ENCODE results near the gene PDLIM5. TPM values are rescaled to one million over a fixed set of nuclear protein-coding genes. Genes with fewer than 3 reads are reported as not detected.

The PDLIM5 gene
- total RNA-seq, 5 donors from 2014 or later (not counting 1 experiment from before 2014, with no cell fraction given): 27.1 to 32.0 (median 29.6) TPM

- ATAC-seq (replicated peaks in 1 of 4) (no peak), DNase-seq (no peak)
- Mint-ChIP-seq H3K27me3 (peaks cover 3 to 4% of the 10 kb centered on the region in 2 donors), H3K27ac (no peak overlapping the region), H3K36me3 (no peaks in the 10 kb centered on the region), H3K9me3 (no peaks in the 10 kb centered on the region), H3K4me3 (no peak overlapping the region), H3K4me1 (no peaks in the 10 kb centered on the region)
- H3K27me3 ChIP-seq (replicated peaks in 1 of 2; ENCODE audit: control insufficient read depth in 2 of 2, extremely low read depth in 1 of 2, insufficient read depth in 2 of 2, low read length in 1 of 2): no peaks in the 10 kb centered on the region
- CTCF ChIA-PET: no interaction called here
- no peaks in the 10 kb centered on the region for H3K4me1 ChIP-seq (ENCODE audit: control insufficient read depth in 1 of 2, extremely low read depth in 1 of 2, insufficient read depth in 2 of 2, low read length in 2 of 2)
- no peaks in the 10 kb centered on the region for H3K36me3 ChIP-seq (ENCODE audit: control insufficient read depth in 2 of 2, extremely low read depth in 1 of 2, insufficient read depth in 1 of 2, low read length in 1 of 2)
- H3K27ac ChIP-seq (ENCODE audit: low read length): no peak overlapping the region
- POLR2A ChIA-PET: no interaction called here
- H3K4me3 ChIP-seq (ENCODE audit: control insufficient read depth in 1 of 2, extremely low read depth in 1 of 2, low read length in 1 of 2): no peak overlapping the region
- WGBS (ENCODE audit: insufficient coverage): no CpG with 5 or more reads among the region's 2 CpGs
- no peaks in the 10 kb centered on the region for H3K9me3 ChIP-seq
These were observed 222.2 kb downstream of the PDLIM5 start for GRCh38 chr4:94673961-94674360.

- Mint-ChIP-seq H3K36me3 (no peaks in the 10 kb centered on the region), H3K27ac (no peak overlapping the region), H3K27me3 (peaks cover 6 to 8% of the 10 kb centered on the region in 2 donors), H3K4me3 (no peak overlapping the region), H3K4me1 (no peaks in the 10 kb centered on the region), H3K9me3 (no peaks in the 10 kb centered on the region)
- Histone ChIP-seq H3K36me3 (ENCODE audit: control insufficient read depth in 2 of 2, extremely low read depth in 1 of 2, insufficient read depth in 1 of 2, low read length in 1 of 2) (no peaks in the 10 kb centered on the region), H3K27me3 (replicated peaks in 1 of 2; ENCODE audit: control insufficient read depth in 2 of 2, extremely low read depth in 1 of 2, insufficient read depth in 2 of 2, low read length in 1 of 2) (peaks cover 0 to 2% of the 10 kb centered on the region in 2 experiments), H3K9me3 (no peaks in the 10 kb centered on the region), H3K27ac (ENCODE audit: low read length) (no peak overlapping the region), H3K4me1 (ENCODE audit: control insufficient read depth in 1 of 2, extremely low read depth in 1 of 2, insufficient read depth in 2 of 2, low read length in 2 of 2) (no peaks in the 10 kb centered on the region), H3K4me3 (ENCODE audit: control insufficient read depth in 1 of 2, extremely low read depth in 1 of 2, low read length in 1 of 2) (no peak overlapping the region)
- DNase-seq (no peak), ATAC-seq (replicated peaks in 1 of 4) (no peak)
- no CpG with 5 or more reads among the region's 2 CpGs for WGBS (ENCODE audit: insufficient coverage)
- POLR2A ChIA-PET: no interaction called here
- CTCF ChIA-PET: no interaction called here
These were observed 225.2 kb downstream of the PDLIM5 start for GRCh38 chr4:94676970-94677369.

DNA sequence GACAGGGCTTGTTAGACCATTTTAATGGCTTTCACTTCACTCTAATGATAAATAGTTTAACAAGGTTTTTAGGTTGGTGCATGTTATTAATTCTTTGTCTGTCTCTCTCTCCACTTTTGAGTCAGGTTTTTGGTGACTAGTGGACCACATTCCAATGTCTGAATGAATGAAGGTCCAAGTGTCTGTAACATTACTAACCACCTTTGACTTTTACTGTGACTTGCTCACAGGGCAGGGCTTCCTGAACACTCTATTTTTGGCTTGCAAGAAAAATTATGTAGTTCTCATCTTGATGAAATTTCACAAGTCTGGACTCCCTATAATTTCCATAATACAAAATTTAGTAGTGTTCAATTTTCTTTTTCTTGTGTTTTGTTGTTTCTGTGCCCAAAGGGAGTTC lies 227.2 kb downstream of the PDLIM5 start:
- Histone ChIP-seq H3K4me1 (ENCODE audit: control insufficient read depth in 1 of 2, extremely low read depth in 1 of 2, insufficient read depth in 2 of 2, low read length in 2 of 2) (no peaks in the 10 kb centered on the region), H3K27ac (ENCODE audit: low read length) (no peak overlapping the region), H3K9me3 (no peaks in the 10 kb centered on the region), H3K4me3 (ENCODE audit: control insufficient read depth in 1 of 2, extremely low read depth in 1 of 2, low read length in 1 of 2) (no peak overlapping the region), H3K27me3 (replicated peaks in 1 of 2; ENCODE audit: control insufficient read depth in 2 of 2, extremely low read depth in 1 of 2, insufficient read depth in 2 of 2, low read length in 1 of 2) (peaks cover 0 to 2% of the 10 kb centered on the region in 2 experiments), H3K36me3 (ENCODE audit: control insufficient read depth in 2 of 2, extremely low read depth in 1 of 2, insufficient read depth in 1 of 2, low read length in 1 of 2) (no peaks in the 10 kb centered on the region)
- CTCF ChIA-PET: no interaction called here
- Mint-ChIP-seq H3K4me3 (no peak overlapping the region), H3K36me3 (no peaks in the 10 kb centered on the region), H3K27ac (no peak overlapping the region), H3K27me3 (peaks cover 6 to 8% of the 10 kb centered on the region in 2 donors), H3K4me1 (no peaks in the 10 kb centered on the region), H3K9me3 (no peaks in the 10 kb centered on the region)
- ATAC-seq (replicated peaks in 1 of 4): no peak
- POLR2A ChIA-PET: no interaction called here
- DNase-seq: no peak

- Histone ChIP-seq H3K9me3 (no peaks in the 10 kb centered on the region), H3K4me1 (ENCODE audit: control insufficient read depth in 1 of 2, extremely low read depth in 1 of 2, insufficient read depth in 2 of 2, low read length in 2 of 2) (no peaks in the 10 kb centered on the region), H3K27me3 (replicated peaks in 1 of 2; ENCODE audit: control insufficient read depth in 2 of 2, extremely low read depth in 1 of 2, insufficient read depth in 2 of 2, low read length in 1 of 2) (peaks cover 0 to 2% of the 10 kb centered on the region in 2 experiments), H3K27ac (ENCODE audit: low read length) (no peak overlapping the region), H3K4me3 (ENCODE audit: control insufficient read depth in 1 of 2, extremely low read depth in 1 of 2, low read length in 1 of 2) (no peak overlapping the region), H3K36me3 (ENCODE audit: control insufficient read depth in 2 of 2, extremely low read depth in 1 of 2, insufficient read depth in 1 of 2, low read length in 1 of 2) (no peaks in the 10 kb centered on the region)
- no peaks in the 10 kb centered on the region for H3K9me3 Mint-ChIP-seq
- H3K27me3 Mint-ChIP-seq: peaks cover 6 to 8% of the 10 kb centered on the region in 2 donors
- POLR2A ChIA-PET: no interaction called here
- 87% methylated on average over 3 of the region's 10 CpGs for WGBS (ENCODE audit: insufficient coverage)
- CTCF ChIA-PET: no interaction called here
- ATAC-seq (replicated peaks in 1 of 4) (no peak), DNase-seq (no peak)
- no peaks in the 10 kb centered on the region for H3K36me3 Mint-ChIP-seq
- no peak overlapping the region for H3K4me3 Mint-ChIP-seq
- H3K4me1 Mint-ChIP-seq: no peaks in the 10 kb centered on the region
- H3K27ac Mint-ChIP-seq: no peak overlapping the region
These were observed 228.6 kb downstream of the PDLIM5 start for GRCh38 chr4:94680176-94680862.

DNA sequence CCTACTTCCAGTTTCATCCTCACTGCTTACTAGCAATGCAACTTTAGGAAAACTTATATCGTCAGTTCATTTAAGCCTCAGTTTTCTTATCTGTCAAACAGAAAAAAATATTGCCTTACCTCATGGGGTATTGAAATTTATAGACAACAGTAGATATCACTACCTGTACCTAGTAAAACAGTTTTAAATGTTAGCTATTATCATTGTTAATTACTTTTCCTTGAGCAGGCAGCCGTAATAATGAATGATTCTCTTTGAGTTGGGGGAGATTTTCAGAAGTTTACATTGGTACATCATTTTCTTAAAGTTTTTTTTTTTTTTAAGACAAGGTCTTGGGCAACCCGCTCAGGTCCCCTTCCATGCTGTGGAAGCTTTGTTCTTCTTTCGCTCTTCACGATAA lies 234.3 kb downstream of the PDLIM5 start:
- ATAC-seq (replicated peaks in 1 of 4) (no peak), DNase-seq (no peak)
- Histone ChIP-seq H3K4me3 (ENCODE audit: control insufficient read depth in 1 of 2, extremely low read depth in 1 of 2, low read length in 1 of 2) (no peak overlapping the region), H3K27ac (ENCODE audit: low read length) (no peak overlapping the region), H3K9me3 (no peaks in the 10 kb centered on the region), H3K36me3 (ENCODE audit: control insufficient read depth in 2 of 2, extremely low read depth in 1 of 2, insufficient read depth in 1 of 2, low read length in 1 of 2) (no peaks in the 10 kb centered on the region), H3K4me1 (ENCODE audit: control insufficient read depth in 1 of 2, extremely low read depth in 1 of 2, insufficient read depth in 2 of 2, low read length in 2 of 2) (no peaks in the 10 kb centered on the region), H3K27me3 (replicated peaks in 1 of 2; ENCODE audit: control insufficient read depth in 2 of 2, extremely low read depth in 1 of 2, insufficient read depth in 2 of 2, low read length in 1 of 2) (no peaks in the 10 kb centered on the region)
- Mint-ChIP-seq H3K4me3 (no peak overlapping the region), H3K27ac (no peak overlapping the region), H3K27me3 (peaks cover 2% of the 10 kb centered on the region in 2 donors), H3K36me3 (no peaks in the 10 kb centered on the region), H3K9me3 (no peaks in the 10 kb centered on the region), H3K4me1 (no peaks in the 10 kb centered on the region)
- ChIA-PET CTCF (no interaction called here), POLR2A (interaction anchor here in 1 of 2 donors (0.7 kb wide), 1 partner anchor 17 kb away, joined by 11 read pairs; no protein-coding TSS in a partner anchor)
- WGBS (ENCODE audit: insufficient coverage): no CpG with 5 or more reads among the region's 5 CpGs

- H3K27ac Mint-ChIP-seq: no peak overlapping the region
- no peaks in the 10 kb centered on the region for H3K4me1 Mint-ChIP-seq
- no peak overlapping the region for H3K27ac ChIP-seq (ENCODE audit: low read length)
- no peaks in the 10 kb centered on the region for H3K27me3 Mint-ChIP-seq
- no peaks in the 10 kb centered on the region for H3K27me3 ChIP-seq (replicated peaks in 1 of 2; ENCODE audit: control insufficient read depth in 2 of 2, extremely low read depth in 1 of 2, insufficient read depth in 2 of 2, low read length in 1 of 2)
- H3K4me3 ChIP-seq (ENCODE audit: control insufficient read depth in 1 of 2, extremely low read depth in 1 of 2, low read length in 1 of 2): no peak overlapping the region
- no peaks in the 10 kb centered on the region for H3K36me3 ChIP-seq (ENCODE audit: control insufficient read depth in 2 of 2, extremely low read depth in 1 of 2, insufficient read depth in 1 of 2, low read length in 1 of 2)
- no peaks in the 10 kb centered on the region for H3K4me1 ChIP-seq (ENCODE audit: control insufficient read depth in 1 of 2, extremely low read depth in 1 of 2, insufficient read depth in 2 of 2, low read length in 2 of 2)
- CTCF ChIA-PET: no interaction called here
- H3K4me3 Mint-ChIP-seq: no peak overlapping the region
- no peaks in the 10 kb centered on the region for H3K9me3 ChIP-seq
- 50% methylated on average over 1 of the region's 4 CpGs for WGBS (ENCODE audit: insufficient coverage)
- POLR2A ChIA-PET: no interaction called here
- no peaks in the 10 kb centered on the region for H3K9me3 Mint-ChIP-seq
- ATAC-seq (replicated peaks in 1 of 4) (no peak), DNase-seq (no peak)
- H3K36me3 Mint-ChIP-seq: no peaks in the 10 kb centered on the region
These were observed 237.6 kb downstream of the PDLIM5 start for GRCh38 chr4:94689155-94689860.
